Vagina (tissue), 2 donors: Measurements from ENCODE around the gene HPCA. TPM values are rescaled to one million over a fixed set of nuclear protein-coding genes. Genes with fewer than 3 reads are reported as not detected.

ENCODE experiments used
- DNase-seq, 2 donors: peaks; one replicate each; pipeline ENCODE4 v3.0.0-alpha.2; 2017; ENCODE audit errors: extremely low spot score in 2 of 2
- H3K27ac ChIP-seq: fragments of 200-600 bp; sonication (generic); one replicate; pipeline ENCODE4 v1.5.1; 2019
- H3K27me3 ChIP-seq: fragments of 200-600 bp; sonication (generic); one replicate; pipeline ENCODE4 v1.5.1; 2019
- H3K36me3 ChIP-seq, 2 donors: fragments of 200-600 bp; sonication (generic); one replicate each; pipeline ENCODE4 v1.5.1; 2017 to 2019
- H3K4me1 ChIP-seq: fragments of 200-600 bp; sonication (generic); one replicate; pipeline ENCODE4 v1.5.1; 2019
- H3K4me3 ChIP-seq, 2 donors: fragments of 200-600 bp; sonication (generic); 1 replicate in 1 of 2; 2 replicates in 1 of 2; pipeline ENCODE4 v1.5.1; 2016 to 2019
- H3K9me3 ChIP-seq: fragments of 200-600 bp; sonication (generic); one replicate; pipeline ENCODE4 v1.5.1; 2019
- POLR2A ChIP-seq, 2 donors: fragments of 450-650 bp; IDR thresholded peaks; one replicate each; pipeline ENCODE4 v1.6.1; 2017; ENCODE audit warnings: antibody characterized with exemption in 2 of 2, mild to moderate bottlenecking in 2 of 2, moderate library complexity in 2 of 2
- POLR2AphosphoS5 ChIP-seq, 2 donors: sonication (generic); formaldehyde crosslinking; IDR thresholded peaks; one replicate each; pipeline ENCODE4 v1.9.0; 2017; ENCODE audit warnings: antibody characterized with exemption in 2 of 2, mild to moderate bottlenecking in 2 of 2, low read depth in 1 of 2; ENCODE audit not compliant: insufficient read depth in 1 of 2
- intact Hi-C: fragments of 100-400 bp; cut with DNase I; formaldehyde crosslinking; loops from one replicate; pipeline ENCODE4 v1.15.1; 2023
- total RNA-seq: library from RNA; depleted of rRNA; stranded (reverse); fragments of >200 nt; gene quantifications from one replicate; pipeline ENCODE4 v1.2.3, GENCODE V29; 2016
- TF ChIP-seq, protein P1 (sequence below), 3 experiments: fragments of 450-650 bp in 2 of 3; fragments of 200-600 bp in 1 of 3; sonication (generic) in 1 of 3; IDR thresholded peaks; one replicate each; pipeline ENCODE4 v1.5.1; 2017 to 2019; ENCODE audit warnings: antibody characterized with exemption in 3 of 3, mild to moderate bottlenecking in 2 of 3, moderate library complexity in 2 of 3

The HPCA gene
- not detected for total RNA-seq

DNA sequence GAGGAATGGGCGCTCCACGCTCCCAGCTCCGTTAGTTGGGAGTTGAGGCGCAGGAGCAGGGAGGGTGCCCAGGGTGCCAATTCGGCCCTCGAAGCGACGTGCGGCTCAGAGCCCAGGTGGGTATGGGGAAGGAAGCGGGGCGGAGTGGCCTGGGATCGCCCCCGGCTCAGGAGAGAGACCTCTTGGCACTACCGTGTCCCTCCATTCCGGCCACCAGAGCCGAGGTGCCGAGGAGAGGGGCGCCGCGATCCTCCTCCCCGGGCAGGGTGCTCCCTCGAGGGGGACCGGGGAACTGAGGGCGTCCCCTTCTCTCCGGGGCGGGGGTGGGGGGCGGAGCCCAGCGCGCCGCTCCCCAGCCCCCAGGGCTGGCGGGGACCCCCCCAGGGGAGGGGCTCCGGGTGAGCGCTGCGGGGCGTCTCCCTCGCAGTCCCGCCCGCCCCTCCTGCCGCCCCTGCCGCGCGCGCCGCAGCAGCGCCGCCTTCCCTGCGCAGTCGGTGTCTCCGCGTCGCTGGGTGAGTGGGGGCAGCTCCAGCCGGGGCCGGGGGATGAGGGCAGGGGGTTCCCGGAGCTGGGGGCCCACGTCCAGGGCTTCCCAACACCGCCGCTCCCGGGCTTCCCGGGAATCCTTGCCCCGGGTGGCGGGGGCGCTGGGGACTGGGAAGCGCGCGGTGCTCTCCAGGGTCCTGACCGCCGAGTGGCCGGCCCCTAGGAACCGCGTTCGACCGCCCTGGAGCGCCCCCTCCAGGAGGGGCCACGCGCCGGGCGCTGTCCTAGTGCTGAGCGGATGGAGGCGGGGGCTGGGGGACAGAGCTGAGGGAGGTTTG, at the start of gene HPCA:
Gene HPCA (plus strand): TSS at position 488 of the 824 bp plus-strand sequence. CDS start 2,408 bp downstream, outside the sequence.
- no peaks in the 10 kb centered on the region for H3K36me3 ChIP-seq
- H3K4me1 ChIP-seq, result peaks cover 12% of the 10 kb centered on the region
- no peak within 1 kb of the TSS for H3K4me3 ChIP-seq
- TF ChIP-seq POLR2A (IDR thresholded peaks at IDR 0.05) (no peak), POLR2AphosphoS5 (IDR thresholded peaks at IDR 0.05; ENCODE audit: insufficient read depth in 1 of 2, low read depth in 1 of 2) (no peak)
- TF ChIP-seq, protein P1, sequence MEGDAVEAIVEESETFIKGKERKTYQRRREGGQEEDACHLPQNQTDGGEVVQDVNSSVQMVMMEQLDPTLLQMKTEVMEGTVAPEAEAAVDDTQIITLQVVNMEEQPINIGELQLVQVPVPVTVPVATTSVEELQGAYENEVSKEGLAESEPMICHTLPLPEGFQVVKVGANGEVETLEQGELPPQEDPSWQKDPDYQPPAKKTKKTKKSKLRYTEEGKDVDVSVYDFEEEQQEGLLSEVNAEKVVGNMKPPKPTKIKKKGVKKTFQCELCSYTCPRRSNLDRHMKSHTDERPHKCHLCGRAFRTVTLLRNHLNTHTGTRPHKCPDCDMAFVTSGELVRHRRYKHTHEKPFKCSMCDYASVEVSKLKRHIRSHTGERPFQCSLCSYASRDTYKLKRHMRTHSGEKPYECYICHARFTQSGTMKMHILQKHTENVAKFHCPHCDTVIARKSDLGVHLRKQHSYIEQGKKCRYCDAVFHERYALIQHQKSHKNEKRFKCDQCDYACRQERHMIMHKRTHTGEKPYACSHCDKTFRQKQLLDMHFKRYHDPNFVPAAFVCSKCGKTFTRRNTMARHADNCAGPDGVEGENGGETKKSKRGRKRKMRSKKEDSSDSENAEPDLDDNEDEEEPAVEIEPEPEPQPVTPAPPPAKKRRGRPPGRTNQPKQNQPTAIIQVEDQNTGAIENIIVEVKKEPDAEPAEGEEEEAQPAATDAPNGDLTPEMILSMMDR (IDR thresholded peaks at IDR 0.05), result no peak
- peaks cover 8% of the 10 kb centered on the region for H3K27me3 ChIP-seq
- intact Hi-C loops, result no loop called here
- DNase-seq, result no peak
- no peak within 1 kb of the TSS for H3K27ac ChIP-seq
- H3K9me3 ChIP-seq, result no peaks in the 10 kb centered on the region

DNA sequence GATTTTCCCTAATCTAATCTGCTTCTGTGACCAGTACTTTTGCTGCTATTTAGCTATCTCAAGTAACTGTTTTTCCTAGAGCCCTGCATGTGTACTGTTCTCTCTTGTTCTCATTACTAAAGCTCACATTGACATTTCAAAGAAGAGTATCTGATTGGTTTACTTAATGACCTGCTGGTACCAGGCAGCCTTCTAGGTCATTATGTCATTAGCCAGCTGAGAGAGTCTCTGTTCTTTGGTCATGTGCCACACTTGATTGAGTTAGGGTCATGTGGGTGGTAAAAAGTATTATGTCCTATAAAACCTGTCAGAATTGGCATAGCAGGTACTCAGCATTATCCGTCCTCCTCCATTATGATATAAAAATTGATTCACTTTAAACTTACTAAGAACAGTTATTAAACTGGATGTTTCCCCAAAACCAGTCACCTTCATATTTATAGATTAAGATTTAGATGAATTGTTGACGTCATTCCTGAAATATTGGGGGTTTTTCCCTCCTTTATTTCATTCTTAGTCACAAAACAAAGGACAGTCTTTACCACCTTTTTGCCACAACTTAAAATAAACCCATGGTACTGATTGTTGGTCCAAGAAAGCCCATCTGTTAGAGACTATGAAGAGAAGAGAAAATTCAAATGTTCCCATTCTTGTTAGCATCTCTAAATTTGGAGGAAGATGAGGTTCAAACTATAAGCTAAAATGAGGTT, 37.8 kb upstream of the HPCA start:
- Histone ChIP-seq H3K4me1 (no peaks in the 10 kb centered on the region), H3K4me3 (no peak overlapping the region), H3K36me3 (peaks cover 0 to 33% of the 10 kb centered on the region in 2 donors), H3K9me3 (no peaks in the 10 kb centered on the region), H3K27me3 (no peaks in the 10 kb centered on the region), H3K27ac (no peak overlapping the region)
- intact Hi-C loops, result no loop called here
- TF ChIP-seq, protein P1 (IDR thresholded peaks at IDR 0.05), result no peak
- no peak for TF ChIP-seq POLR2AphosphoS5 (IDR thresholded peaks at IDR 0.05; ENCODE audit: insufficient read depth in 1 of 2, low read depth in 1 of 2)
- TF ChIP-seq POLR2A (IDR thresholded peaks at IDR 0.05), result no peak
- no peak for DNase-seq

DNA sequence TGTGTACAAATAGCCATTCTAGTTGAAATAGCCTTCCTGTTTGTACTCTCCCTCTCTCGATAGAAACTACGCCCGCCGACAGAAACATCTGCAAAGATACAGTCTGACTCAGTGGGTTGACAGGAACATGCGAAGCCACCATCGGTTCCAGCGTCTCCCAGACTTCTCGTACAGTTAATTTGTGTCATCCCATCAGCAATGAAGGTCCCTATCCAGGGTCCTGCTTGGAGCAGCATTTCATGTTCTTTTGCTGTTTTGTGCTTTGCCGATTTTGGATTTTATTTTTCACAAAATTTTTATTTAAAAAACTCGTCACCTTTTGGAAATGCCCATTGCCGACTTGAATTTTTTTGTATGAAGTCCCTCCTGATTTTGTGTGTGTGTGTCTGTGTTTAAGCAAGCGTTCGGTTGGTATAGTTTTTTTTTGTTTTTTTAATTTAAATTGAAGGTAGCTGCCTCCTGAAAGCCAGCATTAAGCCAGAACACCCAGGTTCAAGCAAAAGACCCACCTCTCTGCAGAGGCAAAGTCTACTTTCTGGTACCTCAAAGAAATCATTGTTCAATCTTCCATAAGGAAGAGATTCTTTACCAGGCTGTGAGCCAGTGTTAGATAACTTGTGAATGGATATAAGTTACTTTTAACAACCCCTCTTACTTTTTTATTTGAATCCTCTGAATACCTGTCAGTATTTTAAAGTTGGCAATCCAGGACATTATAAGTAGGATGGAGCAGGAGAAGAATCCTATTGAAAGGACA, 30.3 kb upstream of the HPCA start:
- H3K36me3 ChIP-seq, result peaks cover 0 to 56% of the 10 kb centered on the region in 2 donors
- DNase-seq, result no peak

DNA sequence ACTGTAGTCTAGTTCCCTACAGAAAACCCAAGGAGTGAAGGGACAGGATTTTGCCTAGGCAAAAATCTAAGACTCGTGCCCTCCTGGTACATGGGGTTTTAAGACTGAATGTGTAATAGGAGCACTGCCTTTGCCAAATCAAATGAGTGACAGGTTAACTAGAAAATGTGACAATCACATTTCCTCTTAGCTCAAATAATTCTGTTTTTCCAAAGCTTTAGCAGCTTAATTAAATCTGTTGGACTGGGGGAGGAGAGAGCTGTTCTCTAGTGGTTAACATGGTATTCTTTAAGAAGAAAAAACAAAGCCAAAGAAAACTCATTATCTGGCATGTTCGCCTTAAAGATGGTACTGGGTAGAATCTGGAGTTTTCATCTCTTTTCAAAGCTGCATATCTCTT, 28.2 kb upstream of the HPCA start:
- H3K9me3 ChIP-seq, result no peaks in the 10 kb centered on the region
- H3K27ac ChIP-seq, result no peak overlapping the region
- H3K27me3 ChIP-seq, result no peaks in the 10 kb centered on the region
- no peak overlapping the region for H3K4me3 ChIP-seq
- H3K4me1 ChIP-seq, result no peaks in the 10 kb centered on the region
- H3K36me3 ChIP-seq, result peaks cover 0 to 57% of the 10 kb centered on the region in 2 donors
- TF ChIP-seq, protein P1 (IDR thresholded peaks at IDR 0.05), result no peak
- no peak for TF ChIP-seq POLR2A (IDR thresholded peaks at IDR 0.05)
- TF ChIP-seq POLR2AphosphoS5 (IDR thresholded peaks at IDR 0.05; ENCODE audit: insufficient read depth in 1 of 2, low read depth in 1 of 2), result no peak
- no peak for DNase-seq
- intact Hi-C loops, result no loop called here

More for the DNA sequence above, 30.3 kb upstream of the HPCA start:
- Histone ChIP-seq H3K4me1 (no peaks in the 10 kb centered on the region), H3K4me3 (no peak overlapping the region), H3K9me3 (no peaks in the 10 kb centered on the region), H3K27ac (no peak overlapping the region), H3K27me3 (no peaks in the 10 kb centered on the region)
- TF ChIP-seq POLR2A (IDR thresholded peaks at IDR 0.05) (no peak), POLR2AphosphoS5 (IDR thresholded peaks at IDR 0.05; ENCODE audit: insufficient read depth in 1 of 2, low read depth in 1 of 2) (no peak)
- TF ChIP-seq, protein P1 (IDR thresholded peaks at IDR 0.05), result no peak
- intact Hi-C loops, result no loop called here
